Ovary (tissue), 9 donors: Measurements from ENCODE around the gene WHRN. TPM values are rescaled to one million over a fixed set of nuclear protein-coding genes. Genes with fewer than 3 reads are reported as not detected.

Experiments used
- DNase-seq, 5 donors: peaks; one replicate each; pipeline ENCODE4 v3.0.0-alpha.2; 2019 to 2020
- H3K27ac ChIP-seq, 2 donors: fragments of 200-600 bp; one replicate each; pipeline versions ENCODE4 v1.5.1 to v1.8.0; 2019 to 2022
- H3K27me3 ChIP-seq: fragments of 200-600 bp; one replicate; pipeline ENCODE4 v1.8.0; 2022
- H3K36me3 ChIP-seq: fragments of 200-600 bp; sonication (generic); one replicate; pipeline ENCODE4 v1.5.1; 2019
- H3K4me1 ChIP-seq: one replicate; pipeline ENCODE4 v1.8.1; 2013; ENCODE audit warnings: mild to moderate bottlenecking, moderate library complexity; ENCODE audit not compliant: insufficient read depth
- H3K4me3 ChIP-seq: fragments of 200-600 bp; sonication (generic); one replicate; pipeline ENCODE4 v1.5.1; 2017
- H3K9me3 ChIP-seq, 2 donors: fragments of 200-600 bp in 1 of 2; sonication (generic) in 1 of 2; one replicate each; pipeline versions ENCODE4 v1.5.1 to v1.8.1; 2013 to 2019; ENCODE audit warnings: mild to moderate bottlenecking in 1 of 2, moderate library complexity in 1 of 2
- EP300 ChIP-seq: sonication (generic); formaldehyde crosslinking; IDR thresholded peaks from one replicate; pipeline ENCODE4 v1.6.1; 2017; ENCODE audit warnings: antibody characterized with exemption
- POLR2A ChIP-seq: fragments of 450-650 bp; IDR thresholded peaks from one replicate; pipeline ENCODE4 v1.6.1; 2017; ENCODE audit warnings: antibody characterized with exemption, mild to moderate bottlenecking, moderate library complexity
- WGBS, 3 donors: extraction: QIAGEN DNeasy Blood & Tissue Kit in 1 of 3; methylation state at CpG; one replicate each; pipeline versions ENCODE4 v1.1.5 to v1.1.7; 2013 to 2017; 5-methylcytosine and 5-hydroxymethylcytosine counted together
- intact Hi-C, 4 donors: fragments of 100-400 bp; cut with DNase I; formaldehyde crosslinking; loops; one replicate each; pipeline versions ENCODE4 v1.11.0 to v1.15.1; 2022 to 2023
- polyA plus RNA-seq, 2 donors: library from polyadenylated mRNA; stranded (reverse); fragments of 200-250 nt in 1 of 2; fragments of 350-450 nt in 1 of 2; fragmentation: Illumina TruSeq in 1 of 2; extraction: RNeasy Lipid Tissue Mini Kit (QIAGEN cat#74804) in 1 of 2; gene quantifications; one replicate each; pipeline ENCODE4 v1.2.3, GENCODE V29; 2013 to 2014
- total RNA-seq, 7 donors: library from RNA; depleted of rRNA in 2 of 7; stranded (reverse); fragments of >200 nt in 2 of 7; fragmentation: NEBNext Ultra II Directional in 3 of 7; extraction: Animal tissue kit (Norgen Biotek cat#: 25700) in 3 of 7; gene quantifications; one replicate each; pipeline versions ENCODE4 v1.1.0 to v1.2.4, GENCODE V29; 2016 to 2023
- TF ChIP-seq, protein P1 (sequence below), 3 donors: fragments of 450-650 bp in 2 of 3; fragments of 200-600 bp in 1 of 3; IDR thresholded peaks; one replicate each; pipeline versions ENCODE4 v1.5.1 to v1.8.0; 2016 to 2022; ENCODE audit warnings: antibody characterized with exemption in 3 of 3, mild to moderate bottlenecking in 1 of 3
- donor health status: DM: no; HTN: no; CAD: no; lungs with moderate emphysema.
- donor health status: DM: no; HTN: no; CAD: no.
- donor health status: Bipolar disorder and iron deficiency.
- donor health status: DM: yes; HTN: yes; CAD: no.
- donor health status: DM: no; HTN: no; CAD: no.
- donor health status: DM: yes; HTN: yes; CAD: no.

WHRN gene
- total and polyA plus RNA-seq, 9 donors, result 1.7 to 28.5 (median 20.3) TPM

DNA sequence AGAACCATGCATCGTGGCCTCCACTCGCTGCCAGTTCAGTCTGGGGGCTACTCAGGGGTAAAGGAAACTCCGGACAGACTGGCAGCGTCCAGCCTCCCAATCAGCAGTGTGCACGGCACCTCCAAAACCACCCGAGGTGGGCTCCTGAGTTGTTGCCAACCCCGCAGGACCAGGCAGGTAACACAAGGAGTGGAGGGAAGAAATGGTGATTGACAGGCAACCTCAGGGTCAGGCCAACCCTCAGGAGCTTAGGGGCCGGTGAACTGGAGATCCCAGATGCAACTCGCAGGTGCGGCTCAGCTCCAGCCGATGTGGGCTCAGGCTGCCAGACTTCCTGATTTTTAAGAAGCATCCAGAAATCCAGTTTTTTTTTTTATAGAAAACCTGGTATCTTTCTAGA, 80.1 kb downstream of the WHRN start:
- H3K4me3 ChIP-seq, result no peak overlapping the region
- no peaks in the 10 kb centered on the region for H3K36me3 ChIP-seq
- DNase-seq, result peak in 1 of 5 donors; percentile 27
- TF ChIP-seq, protein P1, sequence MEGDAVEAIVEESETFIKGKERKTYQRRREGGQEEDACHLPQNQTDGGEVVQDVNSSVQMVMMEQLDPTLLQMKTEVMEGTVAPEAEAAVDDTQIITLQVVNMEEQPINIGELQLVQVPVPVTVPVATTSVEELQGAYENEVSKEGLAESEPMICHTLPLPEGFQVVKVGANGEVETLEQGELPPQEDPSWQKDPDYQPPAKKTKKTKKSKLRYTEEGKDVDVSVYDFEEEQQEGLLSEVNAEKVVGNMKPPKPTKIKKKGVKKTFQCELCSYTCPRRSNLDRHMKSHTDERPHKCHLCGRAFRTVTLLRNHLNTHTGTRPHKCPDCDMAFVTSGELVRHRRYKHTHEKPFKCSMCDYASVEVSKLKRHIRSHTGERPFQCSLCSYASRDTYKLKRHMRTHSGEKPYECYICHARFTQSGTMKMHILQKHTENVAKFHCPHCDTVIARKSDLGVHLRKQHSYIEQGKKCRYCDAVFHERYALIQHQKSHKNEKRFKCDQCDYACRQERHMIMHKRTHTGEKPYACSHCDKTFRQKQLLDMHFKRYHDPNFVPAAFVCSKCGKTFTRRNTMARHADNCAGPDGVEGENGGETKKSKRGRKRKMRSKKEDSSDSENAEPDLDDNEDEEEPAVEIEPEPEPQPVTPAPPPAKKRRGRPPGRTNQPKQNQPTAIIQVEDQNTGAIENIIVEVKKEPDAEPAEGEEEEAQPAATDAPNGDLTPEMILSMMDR (IDR thresholded peaks at IDR 0.05), result no peak
- TF ChIP-seq EP300 (no peak), POLR2A (no peak)
- no peak overlapping the region for H3K27ac ChIP-seq
- intact Hi-C loops, result no loop called here
- 85 to 93% (median 88%) methylated on average over 11 of the region's 11 CpGs for WGBS, 3 donors
- H3K27me3 ChIP-seq, result no peaks in the 10 kb centered on the region
- no peaks in the 10 kb centered on the region for H3K4me1 ChIP-seq
- H3K9me3 ChIP-seq, result no peaks in the 10 kb centered on the region

DNA sequence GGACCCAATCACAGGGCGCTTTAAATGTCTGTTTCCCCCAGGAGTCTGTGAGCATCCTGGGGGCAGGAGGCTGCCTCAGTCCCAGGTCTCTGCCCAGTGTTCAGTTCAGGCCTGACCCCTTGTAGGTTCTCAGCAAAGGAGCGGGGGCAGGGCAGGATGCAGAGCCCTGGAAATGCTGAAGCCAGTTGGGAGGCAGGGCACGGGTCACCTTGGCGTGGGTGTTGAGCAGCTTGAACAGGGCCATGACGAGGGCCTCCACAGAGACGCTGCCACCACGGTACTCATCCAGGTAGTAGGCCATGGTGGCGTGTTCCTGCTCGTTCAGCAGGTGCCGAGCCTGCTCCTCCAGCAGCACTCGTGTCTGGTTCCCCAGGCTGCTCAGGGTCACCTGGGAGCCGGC, 81.1 kb downstream of the WHRN start:
- Histone ChIP-seq H3K36me3 (no peaks in the 10 kb centered on the region), H3K27ac (no peak overlapping the region), H3K9me3 (no peaks in the 10 kb centered on the region), H3K4me3 (no peak overlapping the region), H3K4me1 (no peaks in the 10 kb centered on the region), H3K27me3 (no peaks in the 10 kb centered on the region)
- WGBS, 3 donors, result 85 to 89% (median 88%) methylated on average over 12 of the region's 12 CpGs
- intact Hi-C loops, result no loop called here
- DNase-seq, result peak in 1 of 5 donors; percentile 26
- TF ChIP-seq, protein P1 (IDR thresholded peaks at IDR 0.05), result no peak
- TF ChIP-seq EP300, result no peak
- no peak for TF ChIP-seq POLR2A

DNA sequence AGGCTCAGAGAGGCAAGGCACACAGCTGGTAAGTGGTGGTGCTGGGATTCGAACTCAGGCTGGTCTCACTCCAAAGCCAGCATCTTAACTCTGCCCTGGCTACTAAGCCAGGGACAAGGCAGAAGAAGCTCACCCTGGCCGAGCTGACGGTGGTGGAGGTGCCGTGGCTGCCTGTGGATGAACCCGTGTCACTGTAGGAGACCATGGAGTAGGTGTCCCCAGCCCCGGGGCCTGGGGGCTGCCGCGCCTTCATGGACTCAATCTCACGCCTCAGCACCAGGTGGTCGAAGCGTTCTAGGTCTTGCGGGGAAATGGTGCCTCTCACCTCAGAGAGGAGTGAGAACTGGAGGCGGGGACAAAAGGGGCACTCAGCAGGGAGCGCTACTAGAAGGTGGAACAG, 82.1 kb downstream of the WHRN start:
- WGBS, 3 donors, result 88 to 94% (median 91%) methylated on average over 14 of the region's 14 CpGs
- peak in 1 of 5 donors; percentile 25 for DNase-seq

DNA sequence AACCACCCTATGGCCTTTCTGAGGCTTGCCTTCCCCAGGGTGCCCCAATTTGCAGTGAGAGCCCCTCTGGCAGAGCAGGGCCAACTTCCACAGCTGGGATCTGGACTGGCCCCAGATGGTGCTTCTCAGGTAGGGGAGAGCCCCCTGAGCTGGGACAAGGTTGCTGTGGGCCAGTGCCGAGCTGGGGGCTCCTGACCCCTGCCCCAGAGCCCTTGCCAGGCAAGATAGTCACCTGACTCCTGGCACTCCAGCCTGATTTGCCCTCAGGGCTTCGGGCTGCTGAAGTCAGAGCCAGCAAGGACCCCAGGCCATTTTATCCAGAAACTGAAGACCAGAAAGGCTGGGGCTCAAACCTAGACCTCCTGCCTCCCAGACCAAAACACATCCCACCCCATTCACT, 84.1 kb downstream of the WHRN start:
- no peaks in the 10 kb centered on the region for H3K4me1 ChIP-seq
- TF ChIP-seq POLR2A (no peak), EP300 (no peak)
- TF ChIP-seq, protein P1 (IDR thresholded peaks at IDR 0.05), result no peak
- no peak overlapping the region for H3K27ac ChIP-seq
- WGBS, 3 donors, result 79 to 91% (median 87%) methylated on average over 2 of the region's 2 CpGs
- DNase-seq, result peak in 1 of 5 donors; percentile 20
- intact Hi-C loops, result no loop called here
- no peaks in the 10 kb centered on the region for H3K9me3 ChIP-seq
- H3K27me3 ChIP-seq, result no peaks in the 10 kb centered on the region
- no peak overlapping the region for H3K4me3 ChIP-seq
- no peaks in the 10 kb centered on the region for H3K36me3 ChIP-seq

More for the DNA sequence above, 82.1 kb downstream of the WHRN start:
- TF ChIP-seq POLR2A (no peak), EP300 (no peak)
- TF ChIP-seq, protein P1 (IDR thresholded peaks at IDR 0.05), result no peak
- no peaks in the 10 kb centered on the region for H3K4me1 ChIP-seq
- no peaks in the 10 kb centered on the region for H3K27me3 ChIP-seq
- intact Hi-C loops, result no loop called here
- no peaks in the 10 kb centered on the region for H3K9me3 ChIP-seq
- no peaks in the 10 kb centered on the region for H3K36me3 ChIP-seq
- H3K4me3 ChIP-seq, result no peak overlapping the region
- no peak overlapping the region for H3K27ac ChIP-seq
